GM12865 (cell line): ENCODE data around the gene PTPRU.
"Not testable (repeated sequence)": the region's sequence is repeated elsewhere in the genome, so short reads cannot be mapped to it uniquely, and the experiment has no call there.

Experiments
- DNase-seq: peaks from one replicate; pipeline ENCODE4 v3.0.0; 2010; ENCODE audit warnings: low read depth
- H3K4me3 ChIP-seq: 2 replicates; pipeline ENCODE4 v1.5.1; 2011; ENCODE audit warnings: mild to moderate bottlenecking, low read depth, low read length, control low read depth
- TF ChIP-seq, protein P1 (sequence below): IDR thresholded peaks from 2 replicates; pipeline ENCODE4 v1.5.1; 2011; ENCODE audit warnings: low read length, control low read depth, low read depth, inconsistent platforms; ENCODE audit not compliant: insufficient read depth; ENCODE audit errors: missing control alignments

The PTPRU gene

GRCh38 chr1:29297450-29297849, 61.1 kb downstream of the PTPRU start:
- TF ChIP-seq, protein P1, sequence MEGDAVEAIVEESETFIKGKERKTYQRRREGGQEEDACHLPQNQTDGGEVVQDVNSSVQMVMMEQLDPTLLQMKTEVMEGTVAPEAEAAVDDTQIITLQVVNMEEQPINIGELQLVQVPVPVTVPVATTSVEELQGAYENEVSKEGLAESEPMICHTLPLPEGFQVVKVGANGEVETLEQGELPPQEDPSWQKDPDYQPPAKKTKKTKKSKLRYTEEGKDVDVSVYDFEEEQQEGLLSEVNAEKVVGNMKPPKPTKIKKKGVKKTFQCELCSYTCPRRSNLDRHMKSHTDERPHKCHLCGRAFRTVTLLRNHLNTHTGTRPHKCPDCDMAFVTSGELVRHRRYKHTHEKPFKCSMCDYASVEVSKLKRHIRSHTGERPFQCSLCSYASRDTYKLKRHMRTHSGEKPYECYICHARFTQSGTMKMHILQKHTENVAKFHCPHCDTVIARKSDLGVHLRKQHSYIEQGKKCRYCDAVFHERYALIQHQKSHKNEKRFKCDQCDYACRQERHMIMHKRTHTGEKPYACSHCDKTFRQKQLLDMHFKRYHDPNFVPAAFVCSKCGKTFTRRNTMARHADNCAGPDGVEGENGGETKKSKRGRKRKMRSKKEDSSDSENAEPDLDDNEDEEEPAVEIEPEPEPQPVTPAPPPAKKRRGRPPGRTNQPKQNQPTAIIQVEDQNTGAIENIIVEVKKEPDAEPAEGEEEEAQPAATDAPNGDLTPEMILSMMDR: no peak

GRCh38 chr1:29298246-29298645, 61.9 kb downstream of the PTPRU start:
- TF ChIP-seq, protein P1: no peak
- no peak for DNase-seq
- no peak overlapping the region for H3K4me3 ChIP-seq

More at GRCh38 chr1:29297450-29297849, 61.1 kb downstream of the PTPRU start:
- no peak overlapping the region for H3K4me3 ChIP-seq
- no peak for DNase-seq

DNA sequence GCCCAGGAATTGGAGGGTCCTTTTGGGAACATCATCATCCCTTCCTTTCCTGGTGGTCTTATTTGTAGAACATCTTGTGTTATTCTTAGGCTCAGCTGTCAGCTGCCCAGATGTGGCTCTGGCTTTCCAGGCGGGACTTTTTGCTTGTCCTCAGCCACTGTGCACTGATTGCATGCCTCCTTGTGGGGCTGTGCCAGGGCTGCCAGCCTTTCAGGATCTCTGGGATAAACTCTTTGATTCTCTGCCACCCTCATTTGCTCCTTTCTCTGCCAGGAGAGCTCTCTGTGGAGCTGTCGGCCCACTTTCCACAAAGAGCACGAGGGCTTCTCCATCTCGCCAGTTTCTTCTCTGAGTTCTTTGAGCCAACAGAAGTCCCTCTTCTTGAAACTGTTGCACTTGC, 63.1 kb downstream of the PTPRU start:
- H3K4me3 ChIP-seq: no peak overlapping the region
- TF ChIP-seq, protein P1: no peak
- DNase-seq: no peak

GRCh38 chr1:29301732-29302131, 65.4 kb downstream of the PTPRU start:
- not testable (repeated sequence) for H3K4me3 ChIP-seq, DNase-seq

DNA sequence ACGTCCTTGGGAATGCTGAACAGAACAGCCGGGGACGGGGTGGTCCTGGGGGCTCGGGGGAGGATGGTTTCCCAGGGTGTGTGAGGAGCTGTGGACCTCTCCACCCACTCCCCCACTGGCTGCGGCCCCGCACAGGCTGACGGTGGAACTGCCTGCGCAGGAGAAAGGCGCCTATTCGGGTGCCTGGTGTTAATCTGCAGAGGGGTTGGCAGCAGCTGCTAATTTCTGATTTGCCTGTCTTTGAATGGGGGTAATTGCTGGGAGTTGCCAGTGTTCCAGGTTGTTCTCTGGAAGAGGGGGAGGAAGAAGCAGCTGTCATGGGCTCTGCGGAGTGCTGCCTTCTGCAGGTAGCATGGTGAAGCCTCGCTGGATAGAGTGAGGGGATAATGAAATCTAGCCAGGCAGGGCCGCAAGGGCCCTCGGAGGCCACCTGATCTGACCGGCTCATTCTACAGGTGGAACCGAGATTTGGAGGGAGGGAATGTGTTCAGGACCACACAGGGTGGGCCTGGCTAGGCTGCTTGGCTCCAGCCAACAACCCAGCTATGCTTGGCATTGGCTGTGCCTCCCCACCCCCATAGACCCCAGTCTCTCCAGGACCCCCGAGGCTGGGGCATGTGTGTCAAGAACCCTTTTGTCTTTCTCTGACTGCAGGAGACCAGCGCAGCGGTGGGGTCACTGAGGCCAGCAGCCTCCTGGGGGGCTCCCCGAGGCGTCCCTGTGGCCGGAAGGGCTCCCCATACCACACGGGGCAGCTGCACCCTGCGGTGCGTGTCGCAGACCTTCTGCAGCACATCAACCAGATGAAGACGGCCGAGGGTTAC, 67.1 kb downstream of the PTPRU start:
- TF ChIP-seq, protein P1: no peak
- DNase-seq: no peak
- no peak overlapping the region for H3K4me3 ChIP-seq

DNA sequence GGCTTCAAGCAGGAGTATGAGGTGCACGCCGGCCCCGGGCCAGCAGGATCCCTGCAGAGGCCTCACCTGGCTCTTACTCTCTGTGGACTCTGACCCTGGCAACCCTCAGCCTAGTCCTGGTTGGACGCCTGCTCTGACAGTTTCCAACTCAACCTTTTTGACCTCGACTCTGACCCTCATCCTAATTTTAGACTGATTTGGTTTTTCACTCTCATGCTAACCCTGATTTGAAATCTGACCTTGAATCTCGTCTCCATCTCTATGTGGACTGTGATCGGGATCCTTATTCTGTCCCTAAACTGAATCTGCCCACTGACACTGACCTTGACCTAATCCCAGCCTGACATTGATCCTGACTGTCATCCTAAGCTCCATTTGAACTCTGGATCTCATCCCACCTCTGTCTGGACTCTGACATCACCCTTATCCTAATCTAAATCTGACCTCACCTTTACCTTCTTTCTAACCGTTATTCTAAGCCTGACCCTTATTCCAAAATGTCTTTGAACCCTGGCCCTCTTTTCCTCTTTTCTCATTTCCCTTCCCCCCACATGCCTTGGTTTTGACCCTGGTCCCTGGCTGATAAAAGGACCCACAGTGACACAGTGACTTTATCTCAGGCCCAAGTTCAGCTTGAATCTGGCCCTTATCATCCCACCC, 67.8 kb downstream of the PTPRU start:
- no peak overlapping the region for H3K4me3 ChIP-seq
- DNase-seq: no peak
- TF ChIP-seq, protein P1: no peak

GRCh38 chr1:29305943-29306342, 69.6 kb downstream of the PTPRU start:
- H3K4me3 ChIP-seq: no peak overlapping the region
- no peak for DNase-seq
- TF ChIP-seq, protein P1: no peak
